Caki2 (cell line): ENCODE measurements around the gene SRSF2. TPM values are rescaled to one million over a fixed set of nuclear protein-coding genes. Genes with fewer than 3 reads are reported as not detected.
"Not testable (repeated sequence)": the region's sequence is repeated elsewhere in the genome, so short reads cannot be mapped to it uniquely, and the experiment has no call there.

ENCODE experiments used
- DNase-seq: peaks from one replicate; pipeline ENCODE4 v3.0.0-alpha.2; 2015; ENCODE audit warnings: low read depth
- in situ Hi-C: cut with HindIII; loops from 2 replicates; pipeline ENCODE4 v1.10.0; 2016; ENCODE audit warnings: low sequenced_read_pairs, low pct_unique_long_range_greater_than_20kb, mixed read lengths
- total RNA-seq: library from RNA; depleted of rRNA; stranded (reverse); fragments of >200 nt; shearing (Covaris generic); gene quantifications from 2 replicates; pipeline ENCODE4 v1.2.3, GENCODE V29; 2014; ENCODE audit warnings: low replicate concordance; rRNA removed

SRSF2 gene
- 169 and 212 TPM in 2 replicates for total RNA-seq

GRCh38 chr17:76737082-76737675 is at the start of gene SRSF2:
Gene SRSF2 (minus strand): TSS chr17:76737331. CDS start chr17:76737160, 171 bp downstream.
- in situ Hi-C loops, result no loop called here
- peak; percentile 100 for DNase-seq

- no peak for DNase-seq
- in situ Hi-C loops, result no loop called here
These were observed 47.8 kb upstream of the SRSF2 start for GRCh38 chr17:76784926-76785325.

- in situ Hi-C loops, result no loop called here
- no peak for DNase-seq
These were observed 46.0 kb upstream of the SRSF2 start for GRCh38 chr17:76783146-76783545.

GRCh38 chr17:76781056-76781982 is 44.2 kb upstream of the SRSF2 start:
- in situ Hi-C loops, result no loop called here
- no peak for DNase-seq

- DNase-seq, result no peak
- in situ Hi-C loops, result no loop called here
These were observed 38.0 kb upstream of the SRSF2 start for GRCh38 chr17:76775021-76775600.

- DNase-seq, result peak; percentile 81
- in situ Hi-C loops, result no loop called here
These were observed 35.9 kb upstream of the SRSF2 start for GRCh38 chr17:76772842-76773525.

- no peak for DNase-seq
- in situ Hi-C loops, result no loop called here
These were observed 21.4 kb upstream of the SRSF2 start for GRCh38 chr17:76758570-76758969.

GRCh38 chr17:76757256-76757655 is 20.1 kb upstream of the SRSF2 start:
- in situ Hi-C loops, result no loop called here
- no peak for DNase-seq

GRCh38 chr17:76755285-76755684 is 18.2 kb upstream of the SRSF2 start:
- DNase-seq, result no peak
- in situ Hi-C loops, result no loop called here

GRCh38 chr17:76753061-76753961 is 16.2 kb upstream of the SRSF2 start:
- DNase-seq, result no peak
- in situ Hi-C loops, result no loop called here

- in situ Hi-C loops, result no loop called here
- DNase-seq, result no peak
These were observed 14.9 kb upstream of the SRSF2 start for GRCh38 chr17:76752006-76752405.

GRCh38 chr17:76751416-76751993 is 14.4 kb upstream of the SRSF2 start:
- in situ Hi-C loops, result no loop called here

GRCh38 chr17:76748657-76749056 is 11.5 kb upstream of the SRSF2 start:
- in situ Hi-C loops, result no loop called here

More at GRCh38 chr17:76751416-76751993, 14.4 kb upstream of the SRSF2 start:
- DNase-seq, result no peak

GRCh38 chr17:76747716-76748363 is 10.7 kb upstream of the SRSF2 start:
- in situ Hi-C loops, result no loop called here
- no peak for DNase-seq

More at GRCh38 chr17:76748657-76749056, 11.5 kb upstream of the SRSF2 start:
- no peak for DNase-seq

GRCh38 chr17:76745785-76746184 is 8.7 kb upstream of the SRSF2 start:
- DNase-seq, in situ Hi-C loops: not testable (repeated sequence)

- in situ Hi-C loops, result no loop called here
- DNase-seq, result no peak
These were observed 7.6 kb upstream of the SRSF2 start for GRCh38 chr17:76744747-76745146.

GRCh38 chr17:76742958-76743357 is 5.8 kb upstream of the SRSF2 start:
- in situ Hi-C loops, result no loop called here

More at GRCh38 chr17:76742958-76743357, 5.8 kb upstream of the SRSF2 start:
- DNase-seq, result no peak
